MCF 10A (cell line): ENCODE measurements around the gene CFAP119. TPM values are rescaled to one million over a fixed set of nuclear protein-coding genes. Genes with fewer than 3 reads are reported as not detected.

Experiments
- BruUV-seq: library from RNA; stranded (reverse); fragments of 400-500 nt; replicated peaks from 2 replicates; lab custom pipeline; 2021; lab: Mats Ljungman, UMichigan
- CTCF ChIA-PET: fragments of 300-600 bp; sonication (Branson Sonifier 250); formaldehyde crosslinking; extraction: SDS; loops from one replicate; lab custom pipeline; 2021; ENCODE audit warnings: antibody characterized with exemption, inconsistent platforms; lab: Yijun Ruan, JAX
- POLR2A ChIA-PET: fragments of 300-600, 350-650 bp; sonication (Branson Sonifier 250); formaldehyde crosslinking; extraction: SDS; loops from one replicate; lab custom pipeline; 2020; ENCODE audit warnings: antibody characterized with exemption, inconsistent platforms; lab: Yijun Ruan, JAX
- DNase-seq: peaks from one replicate; pipeline ENCODE4 v3.0.0-alpha.2; 2018; ENCODE audit not compliant: unreplicated experiment
- H3K27ac Mint-ChIP-seq: one replicate; pipeline ENCODE4 v1.8.0; 2022; ENCODE audit warnings: mild to moderate bottlenecking, low read depth, mixed read lengths; ENCODE audit not compliant: unreplicated experiment
- H3K27me3 Mint-ChIP-seq: one replicate; pipeline ENCODE4 v1.8.0; 2022; ENCODE audit warnings: mixed read lengths; ENCODE audit not compliant: insufficient read depth, unreplicated experiment
- H3K36me3 Mint-ChIP-seq: one replicate; pipeline ENCODE4 v1.8.0; 2022; ENCODE audit warnings: mild to moderate bottlenecking, moderate library complexity, mixed read lengths; ENCODE audit not compliant: insufficient read depth, unreplicated experiment
- H3K4me1 Mint-ChIP-seq: one replicate; pipeline ENCODE4 v1.8.0; 2022; ENCODE audit warnings: mixed read lengths; ENCODE audit not compliant: insufficient read depth, unreplicated experiment
- H3K4me3 Mint-ChIP-seq: one replicate; pipeline ENCODE4 v1.8.0; 2022; ENCODE audit warnings: mild to moderate bottlenecking, moderate library complexity, mixed read lengths; ENCODE audit not compliant: unreplicated experiment
- H3K9me3 Mint-ChIP-seq: one replicate; pipeline ENCODE4 v1.8.0; 2022; ENCODE audit warnings: mixed read lengths; ENCODE audit not compliant: unreplicated experiment
- CTCF ChIP-seq: fragments of 200-600 bp; IDR thresholded peaks from one replicate; pipeline ENCODE4 v1.8.0; 2022; ENCODE audit warnings: antibody characterized with exemption, mild to moderate bottlenecking; ENCODE audit not compliant: unreplicated experiment
- intact Hi-C: fragments of 100-400 bp; cut with micrococcal nuclease; formaldehyde crosslinking; loops from 2 replicates; pipeline ENCODE4 v1.14.1; 2022
- total RNA-seq: library from RNA; stranded (reverse); gene quantifications from 2 replicates; pipeline ENCODE4 v1.2.3, GENCODE V29; 2022

The CFAP119 gene
- total RNA-seq, 1 experiment from 2014 or later = 5.2 TPM

GRCh38 chr16:30721167-30721566 lies 40.7 kb downstream of the CFAP119 start:
- intact Hi-C loops = no loop called here
- no peaks in the 10 kb centered on the region for H3K27me3 Mint-ChIP-seq
- TF ChIP-seq CTCF = no peak
- BruUV-seq = no TSS peak
- H3K9me3 Mint-ChIP-seq = no peaks in the 10 kb centered on the region
- H3K4me1 Mint-ChIP-seq = peaks cover 8% of the 10 kb centered on the region
- DNase-seq = no peak
- ChIA-PET POLR2A (interaction anchor here (1.2 kb wide), 1 partner anchor 19 kb away, joined by 4 read pairs; a partner anchor contains a TSS), CTCF (interaction anchor here (1.1 to 1.6 kb wide), 2 partner anchors 18 to 124 kb away, joined by 3 to 10 read pairs; no protein-coding TSS in a partner anchor)
- no peak overlapping the region for H3K4me3 Mint-ChIP-seq
- peaks cover 91% of the 10 kb centered on the region for H3K36me3 Mint-ChIP-seq
- H3K27ac Mint-ChIP-seq = peak overlapping the region; percentile 51

- intact Hi-C loops = no loop called here
- DNase-seq = no peak
- no peak overlapping the region for H3K4me3 Mint-ChIP-seq
- peaks cover 91% of the 10 kb centered on the region for H3K36me3 Mint-ChIP-seq
- CTCF ChIA-PET = no interaction called here
- H3K4me1 Mint-ChIP-seq = peaks cover 12% of the 10 kb centered on the region
- no TSS peak for BruUV-seq
- no peak for TF ChIP-seq CTCF
- H3K27me3 Mint-ChIP-seq = no peaks in the 10 kb centered on the region
- no peaks in the 10 kb centered on the region for H3K9me3 Mint-ChIP-seq
- H3K27ac Mint-ChIP-seq = peak overlapping the region; percentile 51
- POLR2A ChIA-PET = no interaction called here
Measured at GRCh38 chr16:30720694-30721093, 41.2 kb downstream of the CFAP119 start.

GRCh38 chr16:30720086-30720485 lies 41.8 kb downstream of the CFAP119 start:
- no peak for DNase-seq
- Mint-ChIP-seq H3K9me3 (no peaks in the 10 kb centered on the region), H3K4me3 (no peak overlapping the region), H3K36me3 (peaks cover 91% of the 10 kb centered on the region), H3K4me1 (peaks cover 18% of the 10 kb centered on the region), H3K27ac (no peak overlapping the region), H3K27me3 (no peaks in the 10 kb centered on the region)
- intact Hi-C loops = no loop called here
- no peak for TF ChIP-seq CTCF
- BruUV-seq = no TSS peak
- POLR2A ChIA-PET = interaction anchor here (0.8 kb wide), 1 partner anchor 14 kb away, joined by 3 read pairs; no protein-coding TSS in a partner anchor
- CTCF ChIA-PET = no interaction called here

GRCh38 chr16:30715750-30716445 lies 46.0 kb downstream of the CFAP119 start:
- Mint-ChIP-seq H3K4me3 (peak overlapping the region; percentile 19), H3K4me1 (peaks cover 37% of the 10 kb centered on the region), H3K27me3 (no peaks in the 10 kb centered on the region), H3K36me3 (peaks cover 100% of the 10 kb centered on the region), H3K27ac (peak overlapping the region; percentile 78), H3K9me3 (no peaks in the 10 kb centered on the region)
- ChIA-PET POLR2A (interaction anchor here (1.2 to 1.4 kb wide), 2 partner anchors 8 to 17 kb away, joined by 3 to 5 read pairs; partner anchors contain the start of gene SRCAP), CTCF (interaction anchor here (0.6 kb wide), 1 partner anchor 186 kb away, joined by 3 read pairs; no protein-coding TSS in a partner anchor)
- no peak for TF ChIP-seq CTCF
- intact Hi-C loops = no loop called here
- no TSS peak for BruUV-seq
- DNase-seq = peak; percentile 30
